GM19043 (cell line): Measurements from ENCODE around the gene ROR1.

Experiments used
- ATAC-seq: cut with Tn5 transposase; IDR thresholded peaks from one replicate; pipeline ENCODE4 v1.9.1; 2021; ENCODE audit warnings: low read depth; ENCODE audit not compliant: unreplicated experiment

Gene ROR1

DNA sequence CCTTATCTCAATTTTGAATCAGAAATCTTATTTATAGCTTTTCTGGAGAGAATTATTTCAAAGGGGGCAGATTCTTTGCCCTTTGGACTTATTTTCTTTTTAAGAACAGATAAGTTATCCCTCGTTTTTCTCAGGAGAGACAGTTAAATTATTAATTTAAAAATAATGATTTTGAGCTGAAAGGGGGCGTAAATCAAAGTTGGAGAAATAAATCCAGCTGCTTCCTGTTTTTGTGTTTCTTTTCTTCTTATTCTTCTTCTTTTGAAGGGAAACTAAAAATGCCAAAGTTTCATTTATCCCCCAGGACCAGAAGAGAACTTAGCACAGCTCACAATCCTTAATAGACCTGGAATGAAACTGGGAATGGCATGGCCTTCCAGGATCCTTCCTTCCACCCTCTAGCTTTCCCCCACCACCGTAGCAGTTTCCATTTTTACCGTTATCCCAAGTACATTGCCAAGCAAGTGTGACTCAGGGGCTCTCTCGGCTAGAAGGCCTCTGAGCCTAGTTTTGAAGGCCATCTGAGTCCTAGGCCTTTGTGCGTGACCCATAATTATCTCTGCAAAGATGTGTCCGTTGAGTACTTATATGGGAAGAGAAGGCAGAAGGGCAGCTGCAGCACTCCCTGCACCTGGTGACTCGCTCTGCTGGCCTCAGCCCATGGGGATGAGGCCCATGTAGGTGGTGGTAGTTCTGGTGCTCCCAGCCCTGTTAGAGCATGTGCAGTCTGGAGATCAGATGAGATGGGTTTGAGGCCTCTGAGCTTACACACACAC is 181.7 kb downstream of the ROR1 start:
- no peak for ATAC-seq

DNA sequence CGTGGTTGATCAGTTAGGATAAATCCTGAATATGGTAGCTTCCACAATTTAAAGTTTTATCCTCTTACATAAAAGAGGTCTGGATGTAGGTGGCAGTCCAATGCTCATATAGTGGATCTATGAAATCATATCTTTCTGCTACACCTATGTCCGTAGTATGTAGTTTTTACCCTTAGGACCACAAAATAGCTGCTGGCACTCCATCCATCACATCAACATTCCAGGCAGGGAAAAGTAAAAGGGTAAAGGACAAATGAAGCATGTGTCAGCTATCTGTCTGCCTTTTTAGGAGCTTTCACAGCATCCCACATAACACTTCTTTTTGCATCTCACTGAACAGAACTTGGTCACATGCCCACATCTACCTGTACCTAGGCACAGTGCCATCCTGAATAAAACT is 184.7 kb downstream of the ROR1 start:
- ATAC-seq: no peak

DNA sequence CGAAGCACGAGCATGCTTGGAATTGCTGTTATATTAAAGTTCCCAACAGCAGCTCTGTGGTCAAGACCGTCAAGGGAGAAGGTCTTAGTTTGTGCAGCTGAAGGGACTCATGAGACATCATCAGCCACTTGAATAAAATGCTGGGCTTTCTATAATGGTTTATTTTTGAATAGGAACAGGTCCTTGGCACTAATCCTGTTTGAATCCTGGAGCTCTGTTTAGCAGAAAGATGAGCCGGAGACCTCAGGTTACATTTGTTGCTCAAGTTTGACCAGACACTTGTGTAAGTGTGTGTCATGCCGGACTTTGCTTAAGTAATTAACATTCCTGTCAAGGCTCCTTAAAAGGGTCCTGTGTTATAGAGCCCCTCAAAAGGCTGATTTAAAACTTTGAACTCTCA is 186.5 kb downstream of the ROR1 start:
- ATAC-seq: no peak

DNA sequence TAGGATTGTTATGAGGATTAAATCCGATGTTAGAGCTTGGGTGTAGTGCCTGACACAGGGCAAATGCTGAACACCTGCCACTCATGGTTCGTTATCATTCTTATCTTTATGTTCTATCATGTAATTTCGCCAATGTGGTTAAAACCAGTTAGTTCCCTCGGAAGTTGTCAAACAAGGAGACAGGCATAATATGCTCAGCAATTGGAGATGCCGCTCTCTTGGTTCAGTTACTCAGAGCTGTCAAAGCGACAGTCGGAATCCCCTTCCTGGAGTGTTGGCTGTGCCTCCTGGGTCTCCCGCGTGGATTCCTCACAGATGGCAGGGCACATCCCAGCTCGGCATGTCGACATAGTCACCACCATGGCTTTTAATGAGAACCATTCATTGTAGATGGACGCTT is 192.2 kb downstream of the ROR1 start:
- no peak for ATAC-seq

DNA sequence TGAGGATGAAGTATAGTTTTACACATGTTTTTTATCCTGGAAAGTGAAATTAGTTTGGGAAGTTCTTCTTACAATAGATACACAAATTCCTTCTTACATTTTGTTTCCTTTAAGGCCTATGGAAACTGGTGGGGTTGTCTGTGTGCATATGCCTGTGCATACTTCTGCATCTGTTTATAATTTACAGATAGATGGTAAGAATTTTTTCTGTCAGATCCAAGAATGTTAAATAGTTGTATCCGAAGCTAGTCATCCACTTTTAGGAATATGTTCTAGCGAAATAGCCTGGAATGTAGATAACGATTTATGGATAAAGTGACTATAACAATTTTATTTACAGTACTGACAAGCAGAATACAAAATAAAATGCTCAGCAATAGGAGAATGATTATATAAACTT is 194.1 kb downstream of the ROR1 start:
- ATAC-seq: no peak

DNA sequence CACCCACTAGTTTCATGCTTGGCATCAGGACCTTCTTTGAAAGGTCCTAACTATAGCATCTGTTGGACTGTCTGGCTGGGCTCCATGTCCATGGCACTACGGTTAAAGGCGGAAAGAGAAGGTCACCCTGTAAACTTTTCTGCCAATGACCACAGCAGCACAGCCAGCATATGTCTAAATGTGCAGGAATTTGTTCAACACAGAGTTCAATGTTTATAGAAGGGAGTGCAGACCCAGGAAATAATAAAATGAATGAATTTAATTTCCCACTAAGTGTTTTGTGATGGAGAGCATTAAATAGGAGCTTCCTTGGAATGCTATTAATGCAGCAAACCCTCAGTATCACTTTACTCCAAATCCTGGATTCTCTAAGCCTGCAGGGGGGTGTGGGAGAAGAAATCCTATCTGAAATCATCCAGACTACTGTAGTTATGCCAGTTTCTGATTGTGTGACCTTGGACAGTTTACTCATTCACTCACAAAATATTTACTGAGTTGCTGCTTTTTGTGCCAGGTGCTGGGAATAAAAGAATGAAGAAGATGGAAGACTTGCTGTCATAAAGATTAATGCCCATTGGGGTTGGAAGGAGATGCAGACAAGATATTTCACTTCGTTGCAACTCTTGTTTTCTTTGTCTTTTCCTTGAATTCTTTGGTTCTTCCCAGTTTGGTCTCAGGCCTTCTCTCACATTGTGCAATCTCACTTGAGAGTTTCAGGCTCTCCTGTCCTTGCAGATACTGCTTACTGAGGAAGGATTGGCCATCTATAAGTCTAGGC is 195.0 kb downstream of the ROR1 start:
- ATAC-seq: no peak

DNA sequence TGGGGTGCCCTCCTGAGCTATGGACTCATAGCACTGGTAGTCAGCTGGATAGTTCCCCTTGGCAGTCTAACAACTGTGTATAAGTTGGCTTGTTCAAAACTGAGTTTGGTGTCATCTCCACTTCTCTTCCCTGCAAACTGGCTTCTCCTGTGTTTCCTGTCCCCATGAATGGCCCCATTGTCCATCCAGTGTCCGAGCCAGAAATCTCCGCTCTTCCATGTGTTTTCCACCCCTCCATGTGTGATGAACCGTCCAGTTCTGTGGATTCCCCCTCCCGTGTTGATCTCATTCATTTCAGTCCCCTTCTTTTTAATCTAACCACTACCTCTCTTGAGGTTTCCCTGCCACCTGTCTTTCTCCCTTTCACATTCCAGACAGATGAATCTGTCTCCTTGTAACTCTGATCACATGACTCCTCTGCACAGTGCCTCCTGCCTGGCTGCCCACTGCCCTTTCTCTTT is 195.7 kb downstream of the ROR1 start:
- ATAC-seq: no peak

DNA sequence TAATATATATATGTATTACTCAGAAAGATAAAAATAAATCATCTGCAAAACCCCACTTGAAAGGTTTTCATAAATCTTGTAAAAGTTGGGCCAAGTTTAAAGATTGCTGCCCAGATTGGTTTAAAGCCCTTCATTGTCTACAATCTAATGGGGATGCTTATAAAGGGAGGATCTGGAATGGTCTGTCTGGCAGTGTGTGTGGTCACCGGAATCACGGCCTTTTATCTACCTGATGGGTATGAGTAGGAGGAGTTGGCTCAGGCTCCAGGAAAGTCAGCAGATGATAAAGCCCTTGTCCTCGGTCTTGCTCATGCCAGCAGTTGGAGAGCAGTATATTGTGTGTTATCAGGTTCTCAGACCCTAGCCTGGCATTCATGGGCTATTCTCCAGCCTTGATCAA is 197.7 kb downstream of the ROR1 start:
- no peak for ATAC-seq

DNA sequence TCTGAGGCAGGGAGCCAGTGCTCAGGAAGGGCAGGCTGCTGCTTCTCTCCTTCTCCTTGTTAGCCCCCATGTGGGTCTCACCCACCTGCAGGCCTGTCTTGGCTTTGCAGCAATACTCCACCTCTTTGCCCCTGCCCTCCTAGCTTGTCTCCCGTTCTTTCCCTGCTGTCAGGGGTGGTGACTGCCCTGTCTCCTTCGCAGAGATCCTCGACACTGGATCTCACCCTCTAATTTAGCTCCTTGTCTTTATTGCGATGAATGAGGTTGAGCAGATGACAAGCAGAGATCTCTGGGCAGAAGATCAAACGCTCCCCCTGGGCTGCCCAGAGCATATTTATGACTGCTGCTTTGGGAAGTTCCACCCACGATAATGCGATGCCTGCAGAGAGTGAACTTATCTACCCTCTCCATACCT is 199.2 kb downstream of the ROR1 start:
- ATAC-seq: no peak

DNA sequence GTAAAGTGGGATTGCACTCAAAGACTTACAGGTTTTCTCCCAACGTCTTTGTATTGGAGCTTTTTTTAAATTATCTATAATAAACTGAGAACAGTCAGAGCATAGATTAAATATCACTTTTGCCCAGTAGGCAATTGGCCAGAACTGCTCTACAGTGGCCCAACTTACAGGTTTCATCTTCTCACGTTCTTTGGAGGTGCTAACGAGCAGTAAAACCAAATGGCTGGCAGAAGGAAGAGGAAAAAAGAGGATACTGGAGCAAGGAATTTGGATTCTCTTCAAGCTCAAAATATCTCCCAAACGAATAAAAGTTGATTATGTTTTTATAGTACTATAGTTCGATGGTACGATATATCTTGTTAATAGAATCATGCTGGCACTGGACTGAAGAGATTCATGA is 201.1 kb downstream of the ROR1 start:
- no peak for ATAC-seq

DNA sequence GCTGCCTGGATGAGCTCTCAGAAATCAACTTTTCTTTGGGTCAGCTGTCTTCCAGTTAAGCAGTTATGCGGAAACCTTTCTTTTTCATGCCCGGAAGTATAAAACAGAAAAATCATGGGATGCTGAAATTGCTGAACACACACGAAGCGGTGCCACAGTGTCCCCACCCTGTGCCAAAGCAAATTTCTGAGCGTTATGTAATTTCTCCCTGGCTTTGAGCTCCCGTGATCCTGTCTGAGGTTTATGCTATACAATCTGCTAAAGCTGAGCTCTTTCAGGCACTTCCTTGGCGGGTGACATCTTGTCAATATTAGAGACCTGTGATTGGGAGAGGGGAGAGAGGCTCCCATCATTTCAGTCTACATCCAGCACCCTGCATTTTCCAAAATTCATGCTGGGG is 201.7 kb downstream of the ROR1 start:
- no peak for ATAC-seq

DNA sequence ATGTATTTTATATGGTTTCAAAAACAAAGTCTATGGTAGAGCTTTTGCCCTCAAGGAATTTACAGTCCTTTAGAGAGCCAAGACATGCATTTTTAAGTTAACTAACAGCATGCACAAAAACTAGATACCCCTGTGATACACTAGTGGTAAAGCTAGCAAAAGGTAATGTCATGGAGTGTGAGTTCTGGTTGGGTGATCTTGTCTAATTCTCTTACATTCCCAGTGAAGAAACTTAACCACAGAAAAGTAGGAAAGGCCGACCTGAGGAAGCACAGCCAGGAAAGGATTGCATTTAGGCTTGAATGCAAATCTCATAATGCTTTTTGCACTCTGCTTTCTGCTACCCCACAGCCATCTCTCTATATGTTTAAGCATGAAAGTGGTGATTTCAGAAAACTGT is 202.2 kb downstream of the ROR1 start:
- no peak for ATAC-seq

DNA sequence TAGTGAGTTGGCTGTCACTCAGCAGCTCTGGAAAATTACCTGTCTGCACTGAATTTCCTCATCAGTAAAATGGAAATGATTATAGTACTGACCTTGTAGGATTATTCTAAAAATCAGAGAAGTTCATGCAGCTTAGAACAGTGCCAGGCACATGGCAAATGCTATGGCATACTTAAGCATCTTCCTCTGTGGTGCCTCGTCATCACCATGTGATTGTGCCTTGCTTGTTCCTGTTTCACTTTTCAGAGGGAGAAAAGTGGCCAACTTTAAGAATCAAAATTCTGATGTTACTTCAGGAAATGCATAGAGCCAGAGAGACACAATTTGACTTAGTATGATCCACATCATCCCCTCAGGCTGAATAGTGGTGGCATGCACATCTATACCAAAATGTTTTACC is 203.6 kb downstream of the ROR1 start:
- ATAC-seq: no peak

DNA sequence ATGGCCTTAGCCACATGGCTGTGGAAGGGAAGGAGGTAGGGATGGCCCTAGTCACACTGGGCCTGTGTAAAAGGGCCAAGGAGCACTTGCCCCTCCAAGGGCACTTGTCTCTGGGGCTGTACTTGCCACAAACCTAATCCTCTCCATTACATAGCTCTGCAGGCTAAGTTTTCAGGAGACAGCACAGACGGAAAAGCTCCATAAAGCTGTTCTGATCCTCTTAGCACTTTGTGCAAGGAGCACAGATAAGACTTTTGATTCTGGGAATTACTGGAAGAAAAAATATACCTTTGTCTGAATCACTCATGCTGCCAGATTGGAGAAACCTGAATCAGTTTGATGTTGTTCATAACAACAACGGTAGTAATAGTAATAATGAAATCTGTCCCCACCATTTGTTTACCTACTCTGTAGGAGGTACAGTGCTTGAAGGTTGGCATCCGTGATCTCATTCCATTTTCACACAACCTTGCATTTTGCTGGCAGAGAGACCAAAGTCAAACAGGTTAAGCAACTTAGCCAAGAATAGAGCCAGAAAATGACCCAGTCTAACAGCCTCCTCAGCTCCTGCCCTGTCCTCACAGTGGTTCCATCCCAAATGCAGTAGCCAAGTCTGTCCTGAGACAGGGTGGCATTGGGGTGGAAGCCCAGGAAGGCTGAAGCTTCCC is 207.1 kb downstream of the ROR1 start:
- no peak for ATAC-seq

DNA sequence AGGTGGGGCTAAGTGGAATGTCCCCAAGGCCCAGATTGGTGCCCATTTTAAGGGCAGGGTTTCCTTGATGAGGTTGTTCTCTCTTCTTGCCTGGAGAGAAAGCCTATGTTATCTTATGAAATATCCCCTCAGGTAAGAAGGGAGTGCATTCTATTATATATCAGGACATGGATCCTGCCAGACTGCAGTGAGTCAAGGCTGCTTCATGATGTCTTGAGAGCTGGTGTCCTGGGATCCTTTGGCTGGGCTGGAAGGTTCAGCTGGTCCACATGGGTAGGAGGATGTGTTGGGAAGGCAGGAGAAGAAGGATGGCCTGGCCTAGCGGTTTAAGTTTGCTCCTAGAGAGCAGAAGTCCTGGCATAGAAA is 207.6 kb downstream of the ROR1 start:
- ATAC-seq: no peak

DNA sequence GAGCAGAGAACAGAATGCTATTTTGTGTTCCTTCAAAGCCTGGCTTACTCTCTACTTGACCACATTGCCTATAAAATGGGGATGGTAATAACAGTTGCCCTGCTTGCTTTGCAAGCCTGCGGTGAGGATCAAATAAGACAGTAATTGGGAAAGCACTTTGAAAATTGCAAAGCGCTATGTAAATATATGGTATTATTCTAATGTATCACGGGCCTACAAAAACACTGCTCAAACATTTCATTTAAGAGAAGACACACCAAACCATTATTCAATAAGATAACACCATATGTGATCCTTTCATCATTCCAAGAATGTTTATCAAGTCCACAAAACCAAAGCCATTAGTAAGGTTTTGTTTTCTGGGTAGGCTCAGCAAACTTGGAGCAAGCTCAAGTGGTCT is 208.4 kb downstream of the ROR1 start:
- no peak for ATAC-seq

DNA sequence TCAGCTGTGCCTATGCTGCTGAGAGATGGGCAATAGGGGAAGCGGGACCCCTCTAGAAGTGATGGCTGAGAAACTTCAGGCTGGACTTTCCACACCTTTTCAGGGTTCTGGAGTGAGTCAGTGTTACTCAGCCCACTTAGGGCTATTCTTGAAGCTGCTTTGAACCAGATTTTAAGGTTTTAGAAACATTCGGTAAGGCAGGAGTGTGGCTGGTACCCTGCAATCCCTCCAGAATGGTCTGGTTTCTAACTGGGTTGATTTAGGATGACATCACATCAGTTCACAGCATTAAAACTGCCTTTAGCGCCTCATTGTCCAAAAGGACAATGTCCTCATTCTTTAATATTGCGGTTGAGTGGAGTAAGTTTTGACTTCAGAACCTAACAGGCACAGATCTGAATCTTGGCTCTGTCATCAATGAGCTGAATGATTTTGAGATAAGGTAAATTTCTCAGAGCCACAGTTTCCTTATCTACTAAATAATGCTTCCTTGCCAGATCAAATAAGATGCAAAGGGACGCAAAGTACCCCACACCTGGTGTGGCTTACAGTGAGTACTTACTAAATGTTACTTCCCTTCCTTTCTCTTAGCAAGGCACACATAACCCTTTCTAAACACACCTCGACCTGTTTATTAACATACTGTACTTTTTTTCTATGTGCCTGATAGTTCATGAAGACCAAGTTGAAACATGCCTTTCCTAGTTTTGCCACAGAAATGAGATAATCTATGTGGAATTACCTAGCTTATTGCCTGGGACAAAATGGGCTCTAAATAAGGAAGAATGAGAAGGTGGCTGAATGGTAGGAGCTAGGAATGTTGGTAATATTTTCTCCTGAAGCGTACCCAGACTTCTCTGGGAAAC is 209.8 kb downstream of the ROR1 start:
- ATAC-seq: no peak

DNA sequence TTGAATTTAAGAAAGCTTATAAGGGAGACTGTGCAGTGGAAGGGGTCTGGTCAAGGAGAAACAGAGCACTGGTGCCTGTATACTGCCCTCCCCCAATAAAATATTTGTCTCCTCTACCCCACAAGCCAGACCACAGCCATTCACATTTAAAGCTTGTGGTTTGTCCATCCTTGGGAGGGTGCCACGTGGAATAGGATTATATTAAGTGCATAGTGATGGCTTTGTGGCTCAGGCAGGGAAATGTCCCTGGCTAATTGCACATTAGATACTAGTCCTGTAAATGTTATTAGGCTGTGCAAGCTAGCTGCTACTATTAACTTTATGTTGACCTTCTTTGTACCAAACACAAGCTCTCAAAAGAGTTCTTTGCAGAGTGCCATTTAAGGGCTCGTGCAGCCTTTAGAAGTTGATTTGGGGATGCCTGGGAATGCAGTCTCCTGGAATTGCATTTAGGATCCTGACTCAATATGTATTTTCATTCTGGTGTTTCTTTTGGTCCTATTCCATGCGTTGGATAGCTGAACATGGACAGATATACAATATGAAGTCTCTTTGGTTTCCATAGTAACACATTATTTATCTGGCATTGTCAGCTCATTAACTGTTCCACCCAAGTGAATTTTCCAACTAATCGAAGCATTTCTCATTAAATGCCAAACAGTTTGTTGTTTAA is 210.6 kb downstream of the ROR1 start:
- ATAC-seq: no peak

DNA sequence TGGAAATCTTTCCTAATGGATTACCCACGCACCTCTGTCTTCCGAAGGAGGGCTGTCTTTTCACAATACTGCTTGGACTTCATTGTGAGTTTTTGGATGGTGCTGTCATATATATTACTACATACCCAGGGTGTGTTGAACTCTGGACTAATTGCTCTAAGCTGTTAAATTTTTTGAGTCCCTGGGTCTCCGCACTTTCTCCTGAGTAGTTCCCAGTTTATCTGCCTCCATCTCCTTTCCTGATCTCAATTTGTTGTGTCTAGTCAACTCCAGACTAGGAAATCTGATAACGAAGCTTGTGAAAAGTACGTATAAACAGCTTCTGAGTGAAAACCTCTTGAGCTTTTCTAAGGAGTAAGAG is 211.1 kb downstream of the ROR1 start:
- no peak for ATAC-seq

DNA sequence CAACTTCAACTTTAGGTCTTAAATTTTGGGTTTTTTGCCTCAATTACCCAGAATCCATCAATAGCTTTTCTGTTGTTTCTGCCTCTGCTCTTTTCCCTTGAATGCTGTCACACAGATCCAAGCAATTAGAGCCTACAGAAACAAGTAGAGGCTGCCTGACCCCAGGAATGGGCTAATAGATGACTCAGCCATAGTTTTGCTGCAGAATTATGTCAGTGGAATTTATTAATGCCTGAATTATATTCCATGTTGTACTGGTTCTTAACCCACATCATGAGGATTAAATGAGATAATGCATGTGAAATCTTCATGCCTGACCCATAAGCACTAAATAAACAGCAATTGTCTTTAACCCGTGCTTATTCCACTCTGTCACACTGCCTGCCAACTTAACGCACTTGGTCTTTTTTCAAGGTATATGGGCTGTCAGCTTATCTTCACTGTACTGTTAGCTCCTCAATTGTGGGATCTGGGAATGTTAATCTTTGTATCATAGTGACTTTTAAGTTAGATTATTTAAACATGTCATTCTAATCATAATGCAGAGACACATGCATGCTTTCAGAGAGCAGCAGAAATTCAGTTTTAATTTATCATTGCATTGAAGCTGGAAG is 213.3 kb downstream of the ROR1 start:
- ATAC-seq: no peak
